HEK293 (cell line): ENCODE measurements around the gene ANKRD65.
"Not testable (repeated sequence)": the region's sequence is repeated elsewhere in the genome, so short reads cannot be mapped to it uniquely, and the experiment has no call there.

Experiments used
- ZBTB17 ChIP-seq: fragments of 450-650 bp; formaldehyde crosslinking; IDR thresholded peaks from 2 replicates; pipeline ENCODE4 v1.5.1; 2016; ENCODE audit warnings: missing biosample characterization, missing genetic modification characterization
- ZBTB48 ChIP-seq: fragments of 450-650 bp; formaldehyde crosslinking; IDR thresholded peaks from 2 replicates; pipeline ENCODE4 v1.5.1; 2016; ENCODE audit warnings: missing biosample characterization, missing genetic modification characterization
- ZNF692 ChIP-seq: fragments of 450-650 bp; formaldehyde crosslinking; IDR thresholded peaks from 2 replicates; pipeline ENCODE4 v1.5.1; 2016; ENCODE audit warnings: missing biosample characterization, missing genetic modification characterization
- TF ChIP-seq, protein P1 (sequence below): fragments of 450-650 bp; formaldehyde crosslinking; IDR thresholded peaks from 2 replicates; pipeline ENCODE4 v1.5.1; 2016; ENCODE audit warnings: missing biosample characterization, missing genetic modification characterization
- TF ChIP-seq, protein P2 (sequence below): sonication (generic); formaldehyde crosslinking; IDR thresholded peaks from 2 replicates; pipeline ENCODE4 v1.8.1; 2022; ENCODE audit warnings: mild to moderate bottlenecking, moderate library complexity, missing genetic modification reagents
- TF ChIP-seq, protein P3 (sequence below): fragments of 450-650 bp; formaldehyde crosslinking; IDR thresholded peaks from 2 replicates; pipeline ENCODE4 v1.5.1; 2016; ENCODE audit warnings: missing biosample characterization, missing genetic modification characterization

DNA sequence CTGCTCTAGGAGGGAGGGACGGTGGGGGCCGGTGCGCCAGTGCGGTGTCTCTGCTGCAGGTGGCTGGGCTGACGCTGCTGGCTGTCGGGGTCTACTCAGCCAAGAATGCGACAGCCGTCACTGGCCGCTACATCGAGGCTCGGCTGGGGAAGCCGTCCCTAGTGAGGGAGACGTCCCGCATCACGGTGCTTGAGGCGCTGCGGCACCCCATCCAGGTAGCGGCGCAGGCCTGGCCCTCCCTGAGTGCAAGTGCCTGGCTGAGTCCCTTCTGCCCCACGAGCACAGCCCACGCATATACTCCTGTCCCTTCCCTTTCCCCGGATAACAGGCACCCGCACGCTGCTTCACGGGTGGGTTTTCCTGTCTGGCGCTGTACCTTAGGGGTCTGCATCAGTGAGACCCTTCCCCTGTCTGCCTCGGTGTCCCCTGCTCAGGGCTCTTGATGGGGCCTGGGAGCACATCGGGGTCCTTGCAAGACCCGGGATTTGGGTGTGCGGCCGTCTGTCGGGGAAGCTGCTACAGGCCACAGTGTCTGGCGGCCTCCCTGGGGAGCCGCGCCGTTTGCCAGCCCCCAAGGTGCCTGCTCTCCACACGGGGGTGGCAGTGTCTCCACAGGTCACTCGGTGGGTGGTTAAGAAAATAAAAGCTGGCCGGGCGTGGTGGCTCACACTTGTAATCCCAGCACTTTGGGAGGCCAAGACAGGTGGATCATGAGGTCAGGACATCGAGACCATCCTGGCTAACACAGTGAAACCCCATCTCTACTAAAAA, 33.4 kb upstream of the ANKRD65 start:
- TF ChIP-seq ZBTB48, ZBTB17, ZNF692 (tag by site-specific recombination): not testable (repeated sequence)
- TF ChIP-seq, protein P1, sequence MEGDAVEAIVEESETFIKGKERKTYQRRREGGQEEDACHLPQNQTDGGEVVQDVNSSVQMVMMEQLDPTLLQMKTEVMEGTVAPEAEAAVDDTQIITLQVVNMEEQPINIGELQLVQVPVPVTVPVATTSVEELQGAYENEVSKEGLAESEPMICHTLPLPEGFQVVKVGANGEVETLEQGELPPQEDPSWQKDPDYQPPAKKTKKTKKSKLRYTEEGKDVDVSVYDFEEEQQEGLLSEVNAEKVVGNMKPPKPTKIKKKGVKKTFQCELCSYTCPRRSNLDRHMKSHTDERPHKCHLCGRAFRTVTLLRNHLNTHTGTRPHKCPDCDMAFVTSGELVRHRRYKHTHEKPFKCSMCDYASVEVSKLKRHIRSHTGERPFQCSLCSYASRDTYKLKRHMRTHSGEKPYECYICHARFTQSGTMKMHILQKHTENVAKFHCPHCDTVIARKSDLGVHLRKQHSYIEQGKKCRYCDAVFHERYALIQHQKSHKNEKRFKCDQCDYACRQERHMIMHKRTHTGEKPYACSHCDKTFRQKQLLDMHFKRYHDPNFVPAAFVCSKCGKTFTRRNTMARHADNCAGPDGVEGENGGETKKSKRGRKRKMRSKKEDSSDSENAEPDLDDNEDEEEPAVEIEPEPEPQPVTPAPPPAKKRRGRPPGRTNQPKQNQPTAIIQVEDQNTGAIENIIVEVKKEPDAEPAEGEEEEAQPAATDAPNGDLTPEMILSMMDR (tag by site-specific recombination), result not testable (repeated sequence)
- TF ChIP-seq, protein P2, sequence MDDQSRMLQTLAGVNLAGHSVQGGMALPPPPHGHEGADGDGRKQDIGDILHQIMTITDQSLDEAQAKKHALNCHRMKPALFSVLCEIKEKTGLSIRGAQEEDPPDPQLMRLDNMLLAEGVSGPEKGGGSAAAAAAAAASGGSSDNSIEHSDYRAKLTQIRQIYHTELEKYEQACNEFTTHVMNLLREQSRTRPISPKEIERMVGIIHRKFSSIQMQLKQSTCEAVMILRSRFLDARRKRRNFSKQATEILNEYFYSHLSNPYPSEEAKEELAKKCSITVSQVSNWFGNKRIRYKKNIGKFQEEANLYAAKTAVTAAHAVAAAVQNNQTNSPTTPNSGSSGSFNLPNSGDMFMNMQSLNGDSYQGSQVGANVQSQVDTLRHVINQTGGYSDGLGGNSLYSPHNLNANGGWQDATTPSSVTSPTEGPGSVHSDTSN (CRISPR knock-in tag), result not testable (repeated sequence)
- TF ChIP-seq, protein P3, sequence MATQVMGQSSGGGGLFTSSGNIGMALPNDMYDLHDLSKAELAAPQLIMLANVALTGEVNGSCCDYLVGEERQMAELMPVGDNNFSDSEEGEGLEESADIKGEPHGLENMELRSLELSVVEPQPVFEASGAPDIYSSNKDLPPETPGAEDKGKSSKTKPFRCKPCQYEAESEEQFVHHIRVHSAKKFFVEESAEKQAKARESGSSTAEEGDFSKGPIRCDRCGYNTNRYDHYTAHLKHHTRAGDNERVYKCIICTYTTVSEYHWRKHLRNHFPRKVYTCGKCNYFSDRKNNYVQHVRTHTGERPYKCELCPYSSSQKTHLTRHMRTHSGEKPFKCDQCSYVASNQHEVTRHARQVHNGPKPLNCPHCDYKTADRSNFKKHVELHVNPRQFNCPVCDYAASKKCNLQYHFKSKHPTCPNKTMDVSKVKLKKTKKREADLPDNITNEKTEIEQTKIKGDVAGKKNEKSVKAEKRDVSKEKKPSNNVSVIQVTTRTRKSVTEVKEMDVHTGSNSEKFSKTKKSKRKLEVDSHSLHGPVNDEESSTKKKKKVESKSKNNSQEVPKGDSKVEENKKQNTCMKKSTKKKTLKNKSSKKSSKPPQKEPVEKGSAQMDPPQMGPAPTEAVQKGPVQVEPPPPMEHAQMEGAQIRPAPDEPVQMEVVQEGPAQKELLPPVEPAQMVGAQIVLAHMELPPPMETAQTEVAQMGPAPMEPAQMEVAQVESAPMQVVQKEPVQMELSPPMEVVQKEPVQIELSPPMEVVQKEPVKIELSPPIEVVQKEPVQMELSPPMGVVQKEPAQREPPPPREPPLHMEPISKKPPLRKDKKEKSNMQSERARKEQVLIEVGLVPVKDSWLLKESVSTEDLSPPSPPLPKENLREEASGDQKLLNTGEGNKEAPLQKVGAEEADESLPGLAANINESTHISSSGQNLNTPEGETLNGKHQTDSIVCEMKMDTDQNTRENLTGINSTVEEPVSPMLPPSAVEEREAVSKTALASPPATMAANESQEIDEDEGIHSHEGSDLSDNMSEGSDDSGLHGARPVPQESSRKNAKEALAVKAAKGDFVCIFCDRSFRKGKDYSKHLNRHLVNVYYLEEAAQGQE (tag by site-specific recombination), result not testable (repeated sequence)
